Kidney (tissue), 14 donors: ENCODE measurements around the gene ATXN3. TPM values are rescaled to one million over a fixed set of nuclear protein-coding genes. Genes with fewer than 3 reads are reported as not detected.
A peak's percentile ranks its signal among the peaks of the same experiment; 100 is the strongest.

Experiments used
- DNase-seq, 5 donors: peaks; one replicate each; pipeline ENCODE4 v3.0.0-alpha.2; 2013 to 2020
- FAIRE-seq: peaks from 2 replicates; lab custom pipeline; 2012; peaks lifted over from hg19 to GRCh38; lab: Jason Lieb, UNC
- H3K27ac ChIP-seq, 2 donors: one replicate each; pipeline ENCODE4 v1.7.0; 2013; ENCODE audit warnings: low read depth in 2 of 2, low read length in 2 of 2, inconsistent platforms in 1 of 2
- H3K27me3 ChIP-seq: one replicate; pipeline ENCODE4 v1.7.1; 2013; ENCODE audit warnings: low read length, inconsistent platforms; ENCODE audit not compliant: control insufficient read depth, insufficient read depth
- H3K36me3 ChIP-seq, 3 donors: one replicate each; pipeline versions ENCODE4 v1.7.0 to v1.7.1; 2013; ENCODE audit warnings: low read length in 3 of 3, control low read depth in 1 of 3, inconsistent platforms in 1 of 3; ENCODE audit not compliant: insufficient read depth in 3 of 3, control insufficient read depth in 2 of 3
- H3K4me1 ChIP-seq, 3 donors: one replicate each; pipeline versions ENCODE4 v1.7.0 to v1.7.1; 2013; ENCODE audit warnings: low read length in 3 of 3, inconsistent platforms in 1 of 3, low read depth in 1 of 3; ENCODE audit not compliant: control insufficient read depth in 2 of 3, insufficient read depth in 2 of 3
- H3K4me3 ChIP-seq, 3 donors: one replicate each; pipeline versions ENCODE4 v1.7.0 to v1.8.1; 2013; ENCODE audit warnings: low read length in 3 of 3, control low read depth in 1 of 3, inconsistent platforms in 1 of 3
- H3K9ac ChIP-seq, 3 donors: one replicate each; pipeline versions ENCODE4 v1.7.0 to v1.7.1; 2013; ENCODE audit warnings: low read length in 3 of 3, control low read depth in 1 of 3, inconsistent platforms in 1 of 3
- H3K9me3 ChIP-seq, 3 donors: one replicate each; pipeline versions ENCODE4 v1.7.0 to v1.7.1; 2013; ENCODE audit warnings: low read length in 3 of 3, control low read depth in 1 of 3, inconsistent platforms in 1 of 3; ENCODE audit not compliant: control insufficient read depth in 2 of 3, insufficient read depth in 1 of 3
- CTCF ChIP-seq: IDR thresholded peaks from 3 replicates; pipeline ENCODE4 v1.5.1; 2012; ENCODE audit warnings: mild to moderate bottlenecking, moderate library complexity, borderline replicate concordance; ENCODE audit not compliant: insufficient read depth; ENCODE audit errors: extremely low read depth
- intact Hi-C: fragments of 100-400 bp; cut with DNase I; formaldehyde crosslinking; loops from one replicate; pipeline ENCODE4 v1.11.1; 2022
- polyA plus RNA-seq: library from polyadenylated mRNA; stranded (reverse); fragments of 350-450 nt; fragmentation: Illumina TruSeq; extraction: RNeasy Lipid Tissue Mini Kit (QIAGEN cat#74804); gene quantifications from one replicate; pipeline ENCODE4 v1.2.3, GENCODE V29; 2014; ENCODE audit warnings: low read depth, low replicate concordance; ENCODE audit not compliant: insufficient read depth
- total RNA-seq: library from RNA; stranded (reverse); fragmentation: NEBNext Ultra II Directional; extraction: Animal tissue kit (Norgen Biotek cat#: 25700); gene quantifications from one replicate; pipeline ENCODE4 v1.2.1, GENCODE V29; 2021
- donor health status: control.
- donor health status: control.
- donor health status: control.
- donor health status: control.
- donor health status: control.
- donor health status: DM: yes; HTN: yes; CAD: no.
- donor health status: Normal renal cell carcinoma (clear cell type).

The ATXN3 gene
- total and polyA plus RNA-seq, 2 donors from 2014 or later, result 17.2 to 33.6 TPM

GRCh38 chr14:92037989-92038388, 68.4 kb downstream of the ATXN3 start:
- H3K4me3 ChIP-seq, result peak overlapping the region; percentile 48 to 97 (median 76)
- peaks cover 0 to 2% (median 0%) of the 10 kb centered on the region in 3 donors for H3K36me3 ChIP-seq
- intact Hi-C loops, result no loop called here
- no peaks in the 10 kb centered on the region for H3K27me3 ChIP-seq
- no peaks in the 10 kb centered on the region for H3K9me3 ChIP-seq
- H3K9ac ChIP-seq, result peak overlapping the region in 1 of 3 donors; percentile 48
- peaks cover 2 to 12% (median 9%) of the 10 kb centered on the region in 3 donors for H3K4me1 ChIP-seq
- TF ChIP-seq CTCF, result no peak
- FAIRE-seq, result no peak
- DNase-seq, result no peak
- H3K27ac ChIP-seq, result no peak overlapping the region

GRCh38 chr14:92035890-92036289, 70.5 kb downstream of the ATXN3 start:
- no peaks in the 10 kb centered on the region for H3K27me3 ChIP-seq
- H3K9ac ChIP-seq, result no peak overlapping the region
- peaks cover 2 to 12% (median 8%) of the 10 kb centered on the region in 3 donors for H3K4me1 ChIP-seq
- peaks cover 0 to 2% (median 0%) of the 10 kb centered on the region in 3 donors for H3K36me3 ChIP-seq
- H3K4me3 ChIP-seq, result no peak overlapping the region
- DNase-seq (no peak), FAIRE-seq (no peak)
- no peaks in the 10 kb centered on the region for H3K9me3 ChIP-seq
- no peak for TF ChIP-seq CTCF
- no peak overlapping the region for H3K27ac ChIP-seq
- intact Hi-C loops, result no loop called here

- DNase-seq (no peak), FAIRE-seq (no peak)
- Histone ChIP-seq H3K27ac (peak overlapping the region in 1 of 2 donors; percentile 57), H3K36me3 (peaks cover 0 to 2% (median 0%) of the 10 kb centered on the region in 3 donors), H3K27me3 (no peaks in the 10 kb centered on the region), H3K9ac (peak overlapping the region in 1 of 3 donors; percentile 46), H3K9me3 (no peaks in the 10 kb centered on the region), H3K4me1 (peaks cover 2 to 12% (median 5%) of the 10 kb centered on the region in 3 donors), H3K4me3 (peak overlapping the region in 1 of 3 donors; percentile 35)
- intact Hi-C loops, result no loop called here
- no peak for TF ChIP-seq CTCF
Observed at GRCh38 chr14:92033906-92034687, 72.3 kb downstream of the ATXN3 start.
